Uterus (tissue), 2 donors: ENCODE data around the gene ATP6V0E1.

ENCODE experiments used
- CTCF ChIP-seq, 4 experiments: fragments of 200-600 bp in 2 of 4; fragments of 450-650 bp in 2 of 4; sonication (generic) in 2 of 4; IDR thresholded peaks; one replicate each; pipeline ENCODE4 v1.5.1; 2016 to 2019; ENCODE audit warnings: antibody characterized with exemption in 4 of 4, mild to moderate bottlenecking in 2 of 4, moderate library complexity in 1 of 4
- POLR2A ChIP-seq, 2 donors: fragments of 450-650 bp; IDR thresholded peaks; one replicate each; pipeline ENCODE4 v1.6.1; 2016; ENCODE audit warnings: antibody characterized with exemption in 2 of 2, mild to moderate bottlenecking in 1 of 2, moderate library complexity in 1 of 2

- TF ChIP-seq CTCF (IDR thresholded peaks at IDR 0.05): no peak
- TF ChIP-seq POLR2A (IDR thresholded peaks at IDR 0.05): no peak
Measured at GRCh38 chr5:172945151-172945550, 38.4 kb upstream of the ATP6V0E1 start.
